Neural progenitor cell (in vitro differentiated cells): Measurements from ENCODE around the gene TTYH2. TPM values are rescaled to one million over a fixed set of nuclear protein-coding genes. Genes with fewer than 3 reads are reported as not detected.
A peak's percentile ranks its signal among the peaks of the same experiment; 100 is the strongest.

Experiments
- DNase-seq: peaks from one replicate; pipeline ENCODE4 v3.0.0-alpha.2; 2016; ENCODE audit warnings: low spot score
- H2AFZ ChIP-seq: fragments of 200-600 bp; sonication (generic); replicated peaks from 2 replicates; pipeline ENCODE4 v1.6.1; 2016; ENCODE audit warnings: antibody characterized with exemption
- H3F3A ChIP-seq: fragments of 200-600 bp; sonication (generic); 2 replicates; pipeline ENCODE4 v1.6.1; 2016; ENCODE audit warnings: antibody characterized with exemption, low read depth
- H3K27ac ChIP-seq: fragments of 200-600 bp; sonication (generic); 2 replicates; pipeline ENCODE4 v1.5.1; 2016; ENCODE audit warnings: mild to moderate bottlenecking
- H3K27me3 ChIP-seq: fragments of 200-600 bp; sonication (generic); 2 replicates; pipeline ENCODE4 v1.6.1; 2016; ENCODE audit warnings: mild to moderate bottlenecking, moderate library complexity
- H3K36me3 ChIP-seq: fragments of 200-600 bp; sonication (generic); 2 replicates; pipeline ENCODE4 v1.5.1; 2016
- H3K4me1 ChIP-seq: fragments of 200-600 bp; sonication (generic); 2 replicates; pipeline ENCODE4 v1.6.1; 2016; ENCODE audit warnings: mixed run types
- H3K4me2 ChIP-seq: fragments of 200-600 bp; sonication (generic); 2 replicates; pipeline ENCODE4 v1.6.1; 2016
- H3K4me3 ChIP-seq: fragments of 200-600 bp; sonication (generic); 2 replicates; pipeline ENCODE4 v1.5.1; 2016
- H3K79me2 ChIP-seq: fragments of 200-600 bp; sonication (generic); 2 replicates; pipeline ENCODE4 v1.6.1; 2016; ENCODE audit warnings: low read depth
- H3K9ac ChIP-seq: fragments of 200-600 bp; sonication (generic); 2 replicates; pipeline ENCODE4 v1.6.1; 2016
- H3K9me3 ChIP-seq: fragments of 200-600 bp; sonication (generic); 2 replicates; pipeline ENCODE4 v1.5.1; 2016; ENCODE audit warnings: low read depth
- H4K20me1 ChIP-seq: fragments of 200-600 bp; sonication (generic); 2 replicates; pipeline ENCODE4 v1.6.1; 2016; ENCODE audit warnings: low read depth
- H3K27ac Mint-ChIP-seq: 3 replicates; pipeline ENCODE4 v1.8.0; 2021; ENCODE audit warnings: mixed read lengths
- H3K27me3 Mint-ChIP-seq: 2 replicates; pipeline ENCODE4 v1.8.0; 2022; ENCODE audit warnings: low read depth, mild to moderate bottlenecking, inconsistent platforms, moderate library complexity, mixed read lengths; ENCODE audit not compliant: insufficient read depth
- H3K36me3 Mint-ChIP-seq: 3 replicates; pipeline ENCODE4 v1.8.0; 2021; ENCODE audit warnings: mixed read lengths
- H3K4me1 Mint-ChIP-seq: 3 replicates; pipeline ENCODE4 v1.8.0; 2021; ENCODE audit warnings: mixed read lengths
- H3K4me3 Mint-ChIP-seq: 3 replicates; pipeline ENCODE4 v1.8.0; 2021; ENCODE audit warnings: mild to moderate bottlenecking, moderate library complexity, mixed read lengths
- H3K9me3 Mint-ChIP-seq: 3 replicates; pipeline ENCODE4 v1.8.0; 2020; ENCODE audit warnings: mixed read lengths
- CTCF ChIP-seq: fragments of 200-600 bp; sonication (generic); IDR thresholded peaks from 2 replicates; pipeline ENCODE4 v1.5.1; 2017; ENCODE audit warnings: antibody characterized with exemption, mild to moderate bottlenecking
- EZH2 ChIP-seq: fragments of 200-600 bp; sonication (generic); IDR thresholded peaks from 2 replicates; pipeline ENCODE4 v1.6.1; 2017; ENCODE audit warnings: antibody characterized with exemption, mild to moderate bottlenecking, moderate library complexity
- EZH2phosphoT487 ChIP-seq: fragments of 200-600 bp; sonication (generic); IDR thresholded peaks from 2 replicates; pipeline ENCODE4 v1.6.1; 2017; ENCODE audit warnings: antibody characterized with exemption
- total RNA-seq: library from RNA; depleted of rRNA; stranded (reverse); fragments of >200 nt; gene quantifications from 2 replicates; pipeline ENCODE4 v1.2.3, GENCODE V29; 2015; ENCODE audit warnings: low replicate concordance

TTYH2 gene
- total RNA-seq, 1 donor from 2014 or later = 5.8 TPM

- peaks cover 9% of the 10 kb centered on the region for H3K27me3 Mint-ChIP-seq
Measured at GRCh38 chr17:74250324-74250995, 37.1 kb downstream of the TTYH2 start.

GRCh38 chr17:74251051-74251450 lies 37.7 kb downstream of the TTYH2 start:
- Mint-ChIP-seq H3K9me3 (peaks cover 4% of the 10 kb centered on the region), H3K27ac (peak overlapping the region; percentile 11), H3K4me1 (peaks cover 23% of the 10 kb centered on the region), H3K4me3 (no peak overlapping the region), H3K27me3 (peaks cover 11% of the 10 kb centered on the region), H3K36me3 (peaks cover 14% of the 10 kb centered on the region)
- Histone ChIP-seq H3K9ac (no peak overlapping the region), H3K4me1 (peaks cover 13% of the 10 kb centered on the region), H3K4me2 (no peak overlapping the region), H3K27ac (no peak overlapping the region), H3K9me3 (no peaks in the 10 kb centered on the region), H3K79me2 (no peaks in the 10 kb centered on the region), H3K4me3 (no peak overlapping the region), H3K36me3 (no peaks in the 10 kb centered on the region), H3F3A (peaks cover 8% of the 10 kb centered on the region), H2AFZ (no peak overlapping the region), H4K20me1 (no peaks in the 10 kb centered on the region), H3K27me3 (no peaks in the 10 kb centered on the region)
- TF ChIP-seq CTCF (no peak), EZH2phosphoT487 (no peak), EZH2 (no peak)
- DNase-seq = no peak

More at GRCh38 chr17:74250324-74250995, 37.1 kb downstream of the TTYH2 start:
- no peaks in the 10 kb centered on the region for H3K36me3 ChIP-seq
- H3K9ac ChIP-seq = no peak overlapping the region
- no peak overlapping the region for H3K27ac ChIP-seq
- Mint-ChIP-seq H3K4me1 (peaks cover 28% of the 10 kb centered on the region), H3K9me3 (peaks cover 4% of the 10 kb centered on the region), H3K4me3 (no peak overlapping the region), H3K27ac (peak overlapping the region; percentile 44), H3K36me3 (peaks cover 14% of the 10 kb centered on the region)
- no peaks in the 10 kb centered on the region for H4K20me1 ChIP-seq
- DNase-seq = no peak
- peak overlapping the region; percentile 79 for H2AFZ ChIP-seq
- H3K4me1 ChIP-seq = peaks cover 18% of the 10 kb centered on the region
- TF ChIP-seq EZH2phosphoT487 (no peak), CTCF (no peak), EZH2 (no peak)
- H3K4me2 ChIP-seq = no peak overlapping the region
- H3F3A ChIP-seq = peaks cover 13% of the 10 kb centered on the region
- no peaks in the 10 kb centered on the region for H3K9me3 ChIP-seq
- H3K79me2 ChIP-seq = no peaks in the 10 kb centered on the region
- no peaks in the 10 kb centered on the region for H3K27me3 ChIP-seq
- no peak overlapping the region for H3K4me3 ChIP-seq

GRCh38 chr17:74251569-74251968 lies 38.2 kb downstream of the TTYH2 start:
- H3K27ac Mint-ChIP-seq = peak overlapping the region; percentile 40
- no peak for TF ChIP-seq EZH2
- no peak for TF ChIP-seq CTCF
- TF ChIP-seq EZH2phosphoT487 = no peak
- Histone ChIP-seq H3K9ac (no peak overlapping the region), H3K4me3 (no peak overlapping the region), H3K4me1 (peaks cover 9% of the 10 kb centered on the region), H3K4me2 (no peak overlapping the region), H4K20me1 (no peaks in the 10 kb centered on the region), H3K79me2 (no peaks in the 10 kb centered on the region), H3K36me3 (no peaks in the 10 kb centered on the region), H3K27me3 (no peaks in the 10 kb centered on the region), H3K27ac (no peak overlapping the region), H3K9me3 (no peaks in the 10 kb centered on the region), H3F3A (peaks cover 2% of the 10 kb centered on the region), H2AFZ (no peak overlapping the region)
- peaks cover 3% of the 10 kb centered on the region for H3K9me3 Mint-ChIP-seq
- H3K36me3 Mint-ChIP-seq = peaks cover 13% of the 10 kb centered on the region
- no peak for DNase-seq
- peaks cover 10% of the 10 kb centered on the region for H3K27me3 Mint-ChIP-seq
- H3K4me3 Mint-ChIP-seq = no peak overlapping the region
- H3K4me1 Mint-ChIP-seq = peaks cover 18% of the 10 kb centered on the region
